Type B pancreatic cell (in vitro differentiated cells): Measurements from ENCODE around the gene TENM4. TPM values are rescaled to one million over a fixed set of nuclear protein-coding genes. Genes with fewer than 3 reads are reported as not detected.

Source experiments
- DNase-seq: peaks from one replicate; pipeline ENCODE4 v3.0.0; 2021; ENCODE audit warnings: mixed read lengths; ENCODE audit not compliant: unreplicated experiment; ENCODE audit errors: extremely low spot score
- H3K27ac Mint-ChIP-seq: 2 replicates; pipeline ENCODE4 v1.8.0; 2021; ENCODE audit warnings: mild to moderate bottlenecking, mixed read lengths
- H3K27me3 Mint-ChIP-seq: 2 replicates; pipeline ENCODE4 v1.8.0; 2021; ENCODE audit warnings: mixed read lengths
- H3K36me3 Mint-ChIP-seq: 2 replicates; pipeline ENCODE4 v1.8.0; 2021; ENCODE audit warnings: mixed read lengths
- H3K4me1 Mint-ChIP-seq: one replicate; pipeline ENCODE4 v1.8.0; 2021; ENCODE audit warnings: mixed read lengths; ENCODE audit not compliant: unreplicated experiment
- H3K4me3 Mint-ChIP-seq: 2 replicates; pipeline ENCODE4 v1.8.0; 2021; ENCODE audit warnings: mild to moderate bottlenecking, mixed read lengths
- H3K9me3 Mint-ChIP-seq: 2 replicates; pipeline ENCODE4 v1.8.0; 2021; ENCODE audit warnings: mixed read lengths
- total RNA-seq: library from RNA; stranded (reverse); gene quantifications from 2 replicates; pipeline ENCODE4 v1.2.1, GENCODE V29; 2021; ENCODE audit warnings: low replicate concordance
- TF ChIP-seq, protein P1 (sequence below): fragments of 200-600 bp; sonication (generic); conservative IDR thresholded peaks from 2 replicates; pipeline ENCODE4 v1.5.0; 2021; ENCODE audit warnings: antibody characterized with exemption, mild to moderate bottlenecking

TENM4 gene
- total RNA-seq, 1 donor from 2014 or later: 156 TPM

GRCh38 chr11:79242616-79243015 is 198.2 kb downstream of the TENM4 start:
- Mint-ChIP-seq H3K4me1 (peaks cover 56% of the 10 kb centered on the region), H3K27ac (no peak overlapping the region), H3K4me3 (no peak overlapping the region), H3K27me3 (no peaks in the 10 kb centered on the region), H3K36me3 (no peaks in the 10 kb centered on the region), H3K9me3 (no peaks in the 10 kb centered on the region)
- TF ChIP-seq, protein P1, sequence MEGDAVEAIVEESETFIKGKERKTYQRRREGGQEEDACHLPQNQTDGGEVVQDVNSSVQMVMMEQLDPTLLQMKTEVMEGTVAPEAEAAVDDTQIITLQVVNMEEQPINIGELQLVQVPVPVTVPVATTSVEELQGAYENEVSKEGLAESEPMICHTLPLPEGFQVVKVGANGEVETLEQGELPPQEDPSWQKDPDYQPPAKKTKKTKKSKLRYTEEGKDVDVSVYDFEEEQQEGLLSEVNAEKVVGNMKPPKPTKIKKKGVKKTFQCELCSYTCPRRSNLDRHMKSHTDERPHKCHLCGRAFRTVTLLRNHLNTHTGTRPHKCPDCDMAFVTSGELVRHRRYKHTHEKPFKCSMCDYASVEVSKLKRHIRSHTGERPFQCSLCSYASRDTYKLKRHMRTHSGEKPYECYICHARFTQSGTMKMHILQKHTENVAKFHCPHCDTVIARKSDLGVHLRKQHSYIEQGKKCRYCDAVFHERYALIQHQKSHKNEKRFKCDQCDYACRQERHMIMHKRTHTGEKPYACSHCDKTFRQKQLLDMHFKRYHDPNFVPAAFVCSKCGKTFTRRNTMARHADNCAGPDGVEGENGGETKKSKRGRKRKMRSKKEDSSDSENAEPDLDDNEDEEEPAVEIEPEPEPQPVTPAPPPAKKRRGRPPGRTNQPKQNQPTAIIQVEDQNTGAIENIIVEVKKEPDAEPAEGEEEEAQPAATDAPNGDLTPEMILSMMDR: no peak
- DNase-seq: no peak

- H3K4me1 Mint-ChIP-seq: peaks cover 63% of the 10 kb centered on the region
Measured at GRCh38 chr11:79241852-79242241, 199.0 kb downstream of the TENM4 start.

GRCh38 chr11:79241205-79241851 is 199.5 kb downstream of the TENM4 start:
- TF ChIP-seq, protein P1: no peak
- Mint-ChIP-seq H3K4me1 (peaks cover 69% of the 10 kb centered on the region), H3K27ac (no peak overlapping the region)

More at GRCh38 chr11:79241852-79242241, 199.0 kb downstream of the TENM4 start:
- TF ChIP-seq, protein P1: no peak
- H3K9me3 Mint-ChIP-seq: no peaks in the 10 kb centered on the region
- no peak overlapping the region for H3K4me3 Mint-ChIP-seq
- H3K27me3 Mint-ChIP-seq: no peaks in the 10 kb centered on the region
- no peak overlapping the region for H3K27ac Mint-ChIP-seq
- H3K36me3 Mint-ChIP-seq: no peaks in the 10 kb centered on the region
- DNase-seq: no peak

GRCh38 chr11:79237703-79238102 is 203.1 kb downstream of the TENM4 start:
- TF ChIP-seq, protein P1: no peak
- Mint-ChIP-seq H3K9me3 (no peaks in the 10 kb centered on the region), H3K36me3 (peaks cover 6% of the 10 kb centered on the region), H3K4me1 (peaks cover 75% of the 10 kb centered on the region), H3K4me3 (peak overlapping the region; percentile 15), H3K27me3 (no peaks in the 10 kb centered on the region), H3K27ac (peak overlapping the region; percentile 54)
- DNase-seq: no peak

More at GRCh38 chr11:79241205-79241851, 199.5 kb downstream of the TENM4 start:
- Mint-ChIP-seq H3K4me3 (no peak overlapping the region), H3K27me3 (no peaks in the 10 kb centered on the region), H3K36me3 (no peaks in the 10 kb centered on the region), H3K9me3 (no peaks in the 10 kb centered on the region)
- no peak for DNase-seq

GRCh38 chr11:79237091-79237490 is 203.7 kb downstream of the TENM4 start:
- Mint-ChIP-seq H3K36me3 (peaks cover 6% of the 10 kb centered on the region), H3K4me1 (peaks cover 68% of the 10 kb centered on the region), H3K4me3 (no peak overlapping the region), H3K27me3 (no peaks in the 10 kb centered on the region), H3K9me3 (no peaks in the 10 kb centered on the region), H3K27ac (no peak overlapping the region)
- DNase-seq: no peak
- TF ChIP-seq, protein P1: no peak
